DOHH2 (cell line): ENCODE data around the gene APOL3.

Source experiments
- CTCF ChIP-seq: fragments of 200-600 bp; sonication (generic); IDR thresholded peaks from one replicate; pipeline ENCODE4 v1.5.1; 2014; ENCODE audit warnings: antibody characterized with exemption, mild to moderate bottlenecking, low read depth, low read length; ENCODE audit not compliant: poor library complexity, severe bottlenecking
- EZH2phosphoT487 ChIP-seq: fragments of 200-600 bp; sonication (generic); IDR thresholded peaks from 2 replicates; pipeline ENCODE4 v1.6.1; 2017; ENCODE audit warnings: borderline replicate concordance, mild to moderate bottlenecking, antibody characterized with exemption, low read length, moderate library complexity, mixed read lengths

DNA sequence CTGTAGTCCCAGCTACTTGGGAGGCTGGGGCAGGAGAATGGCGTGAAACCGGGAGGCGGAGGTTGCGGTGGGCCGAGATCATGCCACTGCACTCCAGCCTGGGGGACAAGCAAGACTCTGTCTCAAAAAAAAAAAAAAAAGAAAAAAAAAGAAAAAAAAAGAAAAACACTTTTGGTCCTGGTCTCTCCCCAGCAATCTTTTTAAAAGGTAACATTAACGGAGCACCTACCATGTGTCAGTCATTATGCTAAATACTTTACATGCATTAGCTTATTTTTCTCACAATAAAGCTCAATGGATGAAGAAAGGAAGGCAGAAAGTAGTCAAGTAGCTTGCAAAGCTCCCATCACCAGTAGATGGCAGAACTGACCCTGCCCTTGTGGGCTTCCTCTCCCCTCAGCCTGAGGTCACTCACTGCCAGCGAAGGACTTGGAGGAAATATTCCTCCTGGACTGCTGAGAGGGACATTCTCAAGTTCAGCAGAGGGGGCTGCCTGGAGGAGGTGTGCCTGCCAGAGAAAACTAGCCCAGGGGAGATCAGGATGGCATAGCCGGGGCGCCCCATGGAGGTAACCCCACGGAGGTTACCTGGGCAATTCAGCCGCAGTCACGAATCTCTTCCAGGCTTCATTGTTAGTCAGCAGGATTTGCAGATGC, 15.5 kb downstream of the APOL3 start:
- TF ChIP-seq CTCF, result peak; percentile 71
- no peak for TF ChIP-seq EZH2phosphoT487
